SHP77 (cell line): ENCODE results near the gene HNRNPUL2.

Source experiments
- DNase-seq, 2 experiments: peaks; one replicate each; lab custom pipeline; 2025; lab: John Stamatoyannopoulos, UW

The HNRNPUL2 gene

DNA sequence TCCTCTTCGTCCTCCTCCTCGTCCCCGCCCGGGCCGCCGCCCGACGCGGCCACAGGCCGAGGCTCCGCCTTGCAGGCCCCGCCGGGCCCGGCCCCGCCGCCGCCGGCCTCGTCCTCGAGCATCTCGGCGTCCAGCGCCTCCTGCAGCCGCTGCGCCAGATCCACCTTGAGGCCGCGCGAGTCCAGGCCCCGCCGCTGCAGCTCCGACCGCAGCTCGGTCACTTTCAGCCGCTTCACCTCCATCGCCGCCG lies 417 bp downstream of the HNRNPUL2 start:
- DNase-seq, result no peak

DNA sequence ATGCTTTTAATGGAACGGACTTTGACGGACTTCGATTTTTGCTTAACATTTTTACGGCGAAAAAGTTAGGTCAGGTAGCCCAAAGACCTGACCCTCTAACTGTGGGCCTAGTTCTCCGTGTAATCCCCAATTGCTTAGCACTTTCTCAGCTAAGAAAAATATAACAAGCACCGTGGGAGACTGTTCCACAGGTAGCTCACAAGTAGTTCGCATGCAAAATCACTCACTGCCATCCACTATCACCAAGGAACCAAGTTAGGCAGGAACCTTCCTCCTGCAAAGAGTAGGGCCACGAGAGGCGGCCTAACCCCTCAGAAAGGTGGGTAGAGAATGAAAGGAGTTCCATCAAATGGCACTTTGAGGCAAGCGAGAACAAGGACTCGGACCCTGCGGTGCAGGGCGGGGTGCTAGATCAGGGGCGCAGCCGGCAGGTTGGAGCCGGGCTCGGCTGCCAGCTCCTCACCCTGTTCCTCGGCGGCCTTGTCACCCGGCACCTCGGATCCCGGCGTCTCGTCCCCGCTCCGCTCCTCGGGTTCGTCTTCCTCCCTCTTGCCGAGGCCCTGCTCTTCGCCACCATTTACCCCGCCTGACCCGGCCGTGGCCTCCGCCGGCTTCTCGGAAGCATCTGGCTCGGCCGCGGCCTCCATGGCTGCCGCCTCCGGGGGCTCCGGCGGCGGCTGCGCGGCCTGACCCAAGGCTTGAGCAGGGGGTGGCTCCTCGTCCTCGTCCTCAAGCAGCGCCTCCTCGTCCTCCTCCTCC lies 922 bp downstream of the HNRNPUL2 start:
- no peak for DNase-seq

- DNase-seq, result no peak
Measured at GRCh38 chr11:62725646-62726045, 1.6 kb downstream of the HNRNPUL2 start.

GRCh38 chr11:62724171-62724570 lies 3.1 kb downstream of the HNRNPUL2 start:
- DNase-seq, result no peak

DNA sequence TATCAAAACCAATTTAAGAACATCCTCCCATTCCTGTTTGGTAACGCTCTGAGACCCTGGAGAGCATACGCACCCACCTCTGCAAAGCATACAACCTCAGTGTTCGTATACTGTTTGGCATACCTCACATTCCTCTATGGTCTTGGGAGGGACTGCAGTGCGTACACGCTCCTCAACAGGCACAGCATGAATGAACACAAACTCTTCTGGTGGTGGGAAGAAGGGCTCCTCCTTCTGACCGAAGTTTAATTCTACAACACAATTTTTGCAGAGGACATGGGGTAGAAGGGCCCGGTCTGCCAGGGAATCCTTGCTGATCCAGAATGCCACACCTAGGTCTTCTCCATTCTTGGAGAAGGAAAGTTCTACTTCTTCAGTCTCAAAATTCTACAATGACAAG lies 5.3 kb downstream of the HNRNPUL2 start:
- no peak for DNase-seq

DNA sequence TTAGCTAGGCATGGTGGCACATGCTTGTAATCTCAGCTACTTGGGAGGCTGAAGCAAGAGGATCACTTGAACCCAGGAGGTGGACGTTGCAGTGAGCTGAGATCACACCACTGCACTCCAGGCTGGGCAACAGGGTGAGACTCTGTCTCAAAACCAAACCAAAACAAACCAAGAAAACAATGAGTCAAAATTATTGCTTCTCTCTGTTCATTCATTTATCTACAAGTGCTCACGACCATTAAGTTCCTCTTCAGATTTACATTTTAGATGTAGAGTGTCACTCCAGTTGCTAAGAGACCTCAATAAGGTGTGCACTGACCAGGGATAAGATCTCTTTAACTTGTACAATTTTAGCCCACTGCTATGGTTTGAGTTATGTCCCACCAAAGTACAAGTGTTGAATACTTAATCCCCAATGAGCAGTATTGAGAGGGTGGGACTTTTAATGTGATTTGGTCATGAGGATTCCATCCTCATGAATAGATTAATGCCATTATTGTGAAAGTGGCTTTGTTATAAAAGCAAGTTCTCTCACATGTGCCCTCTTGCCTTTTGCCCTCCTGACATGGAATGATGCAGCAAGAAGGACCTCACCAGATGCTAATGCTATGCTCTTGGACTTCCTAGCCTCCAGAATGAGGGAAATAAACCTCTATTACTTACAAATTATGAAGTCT lies 7.8 kb downstream of the HNRNPUL2 start:
- no peak for DNase-seq

GRCh38 chr11:62716816-62717215 lies 10.4 kb downstream of the HNRNPUL2 start:
- DNase-seq, result no peak

GRCh38 chr11:62716206-62716605 lies 11.1 kb downstream of the HNRNPUL2 start:
- no peak for DNase-seq

- no peak for DNase-seq
Measured at GRCh38 chr11:62715150-62716130, 11.8 kb downstream of the HNRNPUL2 start.

DNA sequence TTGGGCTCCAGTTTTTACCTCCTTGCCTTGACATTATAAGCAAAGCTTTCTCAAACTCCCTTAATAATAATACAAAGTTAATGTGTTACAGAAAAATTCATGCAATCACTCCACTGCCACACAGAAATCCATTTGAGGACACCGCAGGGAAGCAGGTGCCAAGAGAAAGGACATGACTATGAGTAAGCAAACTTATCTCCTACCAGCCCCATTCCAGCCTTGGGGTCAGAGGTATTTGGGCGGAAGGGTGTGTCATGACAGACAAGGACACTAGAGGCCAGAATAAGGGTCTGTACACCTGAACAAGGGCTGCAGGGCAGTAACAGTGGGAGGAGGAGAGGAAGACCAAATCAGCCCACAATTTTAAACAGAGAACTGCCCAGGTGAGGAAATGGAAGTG lies 13.9 kb downstream of the HNRNPUL2 start:
- DNase-seq, result no peak

DNA sequence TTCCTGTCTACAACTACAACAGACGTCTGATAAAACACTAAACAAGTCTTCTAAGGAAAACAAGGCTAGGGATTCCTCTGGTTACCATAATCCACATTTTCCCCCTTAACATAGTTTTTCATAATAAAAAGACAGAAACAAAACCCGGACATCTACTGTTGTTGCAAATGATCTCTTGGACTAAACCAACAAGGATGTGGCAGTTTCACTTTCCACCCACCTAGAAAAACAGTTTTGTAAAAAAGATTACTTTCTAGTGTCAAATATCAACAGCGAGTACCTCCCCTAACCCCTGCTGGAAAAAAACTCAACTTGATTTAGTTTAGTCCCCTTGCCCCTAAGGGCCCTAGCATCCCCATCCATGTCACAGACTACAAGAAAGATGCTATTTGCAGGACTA lies 14.4 kb downstream of the HNRNPUL2 start:
- DNase-seq, result no peak

- no peak for DNase-seq
Measured at GRCh38 chr11:62712276-62712812, 14.9 kb downstream of the HNRNPUL2 start.

- peak in 1 of 2 experiments; percentile 11 for DNase-seq
Measured at GRCh38 chr11:62710001-62710345, 17.3 kb downstream of the HNRNPUL2 start.

GRCh38 chr11:62709247-62710000 lies 17.8 kb downstream of the HNRNPUL2 start:
- peak; percentile 96 to 98 for DNase-seq

DNA sequence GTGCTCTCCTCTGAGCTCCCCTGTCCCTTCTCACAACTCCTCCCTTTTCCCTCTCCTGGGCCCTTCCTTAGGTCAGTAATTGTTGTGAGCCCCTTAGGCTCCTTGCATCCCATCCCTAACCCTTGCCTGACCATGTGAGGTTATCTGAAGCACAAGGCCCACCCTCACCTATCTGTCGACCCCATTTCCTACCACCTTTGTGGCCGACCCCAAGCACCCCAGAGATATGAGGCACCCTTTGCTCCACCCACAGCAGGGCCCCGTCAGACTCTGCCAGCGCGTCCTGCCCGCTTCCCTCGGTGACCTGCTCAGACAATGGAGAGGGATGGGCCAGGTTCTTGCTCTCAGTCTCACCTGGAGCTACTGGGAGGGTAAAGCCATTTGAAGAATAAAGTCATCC lies 18.5 kb downstream of the HNRNPUL2 start:
- peak; percentile 39 to 53 for DNase-seq

DNA sequence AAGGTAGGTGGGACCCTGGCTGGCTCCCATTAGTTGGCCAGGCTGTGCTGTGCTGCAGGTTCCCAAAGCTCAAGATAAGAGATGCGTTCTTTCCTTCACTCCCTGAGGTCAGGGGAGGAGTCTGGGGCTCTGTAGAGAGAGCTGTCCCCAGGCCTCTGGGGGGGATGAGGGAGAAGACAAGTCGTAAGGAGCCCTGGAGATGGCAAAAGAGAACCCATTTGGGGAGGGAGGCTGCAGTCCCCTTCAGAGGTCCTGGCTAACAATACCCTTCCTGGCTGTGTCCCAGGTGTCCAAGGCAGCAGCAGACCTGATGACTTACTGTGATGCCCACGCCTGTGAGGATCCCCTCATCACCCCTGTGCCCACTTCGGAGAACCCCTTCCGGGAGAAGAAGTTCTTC lies 18.9 kb downstream of the HNRNPUL2 start:
- DNase-seq, result peak in 1 of 2 experiments; percentile 8

DNA sequence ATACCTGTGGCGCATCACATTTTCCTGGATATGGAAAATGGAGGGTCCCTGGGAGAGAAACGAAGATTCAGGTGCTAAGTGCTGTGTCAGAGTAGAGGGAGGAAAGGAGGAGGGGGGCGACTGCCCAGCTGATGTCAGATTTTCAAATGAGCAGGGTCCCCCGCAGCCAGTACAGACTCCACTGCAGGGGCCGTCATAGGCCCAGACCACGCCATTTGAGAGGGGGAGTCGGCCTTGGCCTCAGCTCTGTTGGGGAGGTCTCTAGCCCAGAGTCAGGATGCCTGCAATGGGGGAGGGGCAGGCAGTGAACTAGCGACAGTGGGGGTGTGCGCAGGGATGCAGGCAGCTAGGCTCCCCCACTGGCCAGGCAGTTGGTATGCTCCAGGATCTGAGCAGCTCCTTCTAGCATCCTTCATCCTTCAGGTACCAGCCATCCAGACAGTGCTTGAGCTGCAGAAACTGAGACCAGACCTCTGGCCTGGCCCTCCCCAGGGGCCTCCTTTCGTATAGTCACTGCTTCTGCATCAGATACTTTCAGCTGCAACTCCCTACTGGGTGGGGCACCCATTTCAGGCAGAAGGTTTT lies 19.9 kb downstream of the HNRNPUL2 start, which contains the start of the genes BSCL2 and GNG3:
Gene BSCL2, minus strand, starts transcription at position 148 of the 585 bp plus-strand sequence. CDS start 229 bp downstream, outside the sequence.
Gene GNG3, plus strand, starts transcription at position 400 of the 585 bp plus-strand sequence. CDS start 620 bp downstream, outside the sequence.
- peak; percentile 90 for DNase-seq

GRCh38 chr11:62706850-62707247 lies 20.4 kb downstream of the HNRNPUL2 start:
- no peak for DNase-seq

DNA sequence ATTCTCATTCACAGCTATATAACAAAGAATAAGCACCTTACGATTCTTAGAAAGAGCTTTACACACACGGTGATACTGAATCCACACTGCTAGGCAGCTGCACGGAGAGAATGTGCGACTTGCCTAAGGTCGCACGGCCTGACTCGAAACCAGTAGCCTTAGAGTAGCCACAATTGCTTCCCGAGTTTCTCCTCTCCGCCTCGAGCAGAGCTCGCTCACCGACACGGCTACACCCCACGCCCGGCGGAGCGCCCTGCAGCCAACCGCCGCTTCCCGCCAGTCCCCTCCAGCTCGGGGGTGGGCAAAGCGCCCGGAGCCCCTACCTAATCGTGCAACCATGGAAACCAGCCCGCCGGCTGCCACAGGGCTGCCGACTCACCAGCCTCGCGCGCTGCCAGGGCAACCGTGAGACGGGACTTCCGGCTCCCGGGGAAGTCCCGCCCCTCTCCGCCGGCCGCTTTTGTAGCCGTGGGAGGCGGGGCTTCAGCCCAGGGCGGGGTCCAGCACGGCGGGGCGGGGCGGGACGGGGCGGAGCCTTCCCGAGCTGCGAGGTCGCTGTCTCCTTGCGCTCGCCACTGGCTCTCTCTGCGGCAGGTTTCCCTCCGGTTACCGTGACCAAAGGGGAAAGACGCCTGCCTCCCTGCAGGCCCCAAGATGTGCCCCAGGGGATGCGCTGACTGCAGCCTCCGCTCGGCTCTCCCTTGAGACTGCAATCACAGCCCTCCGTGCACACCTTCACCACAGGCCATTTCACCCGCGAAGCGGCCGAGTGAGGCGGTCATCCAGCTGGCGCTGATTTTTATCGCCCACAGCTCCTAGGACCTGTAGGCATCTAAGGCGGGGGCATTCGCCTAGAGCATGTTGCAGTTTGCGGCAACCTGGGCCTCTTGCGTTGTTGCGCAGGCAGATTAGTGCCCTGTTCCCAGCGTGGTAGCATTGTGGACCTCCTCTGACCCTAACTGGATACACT lies 21.1 kb downstream of the HNRNPUL2 start:
- DNase-seq, result peak; percentile 82 to 95

- DNase-seq, result peak; percentile 29 to 70
Measured at GRCh38 chr11:62705413-62705812, 21.8 kb downstream of the HNRNPUL2 start.
